ENCODE measurements around the gene CHIT1.

Gene CHIT1

GRCh38 chr1:203166192-203166940 lies 63.1 kb downstream of the CHIT1 start:
- FAIRE-seq, result no peak
- DNase-seq (ENCODE audit: insufficient read length, low spot score), result no peak
- TF ChIP-seq CTCF (IDR thresholded peaks at IDR 0.05; ENCODE audit: insufficient read depth, missing control alignments), result no peak

Data from D721Med (cell line).